HFFc6 (cell line): ENCODE results near the gene AHCYL1. TPM values are rescaled to one million over a fixed set of nuclear protein-coding genes. Genes with fewer than 3 reads are reported as not detected.
"Not testable (repeated sequence)": the region's sequence is repeated elsewhere in the genome, so short reads cannot be mapped to it uniquely, and the experiment has no call there.

Experiments used
- DNase-seq: peaks from one replicate; pipeline ENCODE4 v3.0.0-alpha.2; 2018
- H3K27ac Mint-ChIP-seq: 2 replicates; pipeline ENCODE4 v1.8.0; 2020; ENCODE audit warnings: mild to moderate bottlenecking, mixed read lengths
- H3K27me3 Mint-ChIP-seq: 2 replicates; pipeline ENCODE4 v1.8.0; 2021; ENCODE audit warnings: mild to moderate bottlenecking, moderate library complexity, mixed read lengths; ENCODE audit not compliant: insufficient read depth
- H3K36me3 Mint-ChIP-seq: 2 replicates; pipeline ENCODE4 v1.8.0; 2021; ENCODE audit warnings: low read depth, mixed read lengths
- H3K4me1 Mint-ChIP-seq: 2 replicates; pipeline ENCODE4 v1.8.0; 2020; ENCODE audit warnings: low read depth, mixed read lengths
- H3K4me3 Mint-ChIP-seq: 2 replicates; pipeline ENCODE4 v1.8.0; 2020; ENCODE audit warnings: mild to moderate bottlenecking, moderate library complexity, mixed read lengths
- H3K9me3 Mint-ChIP-seq: 2 replicates; pipeline ENCODE4 v1.8.0; 2020; ENCODE audit warnings: mild to moderate bottlenecking, mixed read lengths
- total RNA-seq, 6 experiments: library from RNA; stranded (reverse); fragmentation: NEBNext Ultra II Directional; extraction: Animal tissue kit (Norgen Biotek cat#: 25700); gene quantifications; 2 replicates in 1 of 6; 3 replicates in 5 of 6; pipeline ENCODE4 v1.2.3, GENCODE V29; 2021
- TF ChIP-seq, protein P1 (sequence below): fragments of 200-600 bp; sonication (generic); IDR thresholded peaks from 2 replicates; pipeline ENCODE4 v1.5.0; 2021; ENCODE audit warnings: antibody characterized with exemption, mild to moderate bottlenecking

AHCYL1 gene
- total RNA-seq, 6 experiments from 2014 or later, result 73.4 to 87.1 (median 74.7) TPM

DNA sequence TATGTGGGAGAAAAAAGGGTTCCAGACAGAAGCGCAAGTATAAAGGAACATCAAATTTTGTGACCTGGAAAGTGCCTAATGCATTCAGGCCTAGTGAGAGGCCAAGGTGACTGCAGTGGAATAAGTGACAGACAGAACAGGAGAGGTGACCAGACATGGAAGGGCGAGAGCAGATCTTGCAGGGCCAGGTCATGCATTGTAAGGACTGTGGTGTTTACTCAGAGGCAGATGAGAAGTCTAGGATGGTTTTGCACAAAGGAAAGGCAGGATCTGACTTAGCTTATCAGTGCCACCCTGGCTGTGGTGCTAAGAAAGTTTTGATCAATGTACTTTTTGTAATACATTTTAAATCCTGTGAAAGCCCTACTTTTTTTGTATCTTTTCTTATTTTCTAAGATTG lies 34.1 kb upstream of the AHCYL1 start:
- Mint-ChIP-seq H3K9me3 (no peaks in the 10 kb centered on the region), H3K36me3 (no peaks in the 10 kb centered on the region), H3K27ac (no peak overlapping the region), H3K4me3 (no peak overlapping the region), H3K27me3 (no peaks in the 10 kb centered on the region), H3K4me1 (peaks cover 10% of the 10 kb centered on the region)
- TF ChIP-seq, protein P1, sequence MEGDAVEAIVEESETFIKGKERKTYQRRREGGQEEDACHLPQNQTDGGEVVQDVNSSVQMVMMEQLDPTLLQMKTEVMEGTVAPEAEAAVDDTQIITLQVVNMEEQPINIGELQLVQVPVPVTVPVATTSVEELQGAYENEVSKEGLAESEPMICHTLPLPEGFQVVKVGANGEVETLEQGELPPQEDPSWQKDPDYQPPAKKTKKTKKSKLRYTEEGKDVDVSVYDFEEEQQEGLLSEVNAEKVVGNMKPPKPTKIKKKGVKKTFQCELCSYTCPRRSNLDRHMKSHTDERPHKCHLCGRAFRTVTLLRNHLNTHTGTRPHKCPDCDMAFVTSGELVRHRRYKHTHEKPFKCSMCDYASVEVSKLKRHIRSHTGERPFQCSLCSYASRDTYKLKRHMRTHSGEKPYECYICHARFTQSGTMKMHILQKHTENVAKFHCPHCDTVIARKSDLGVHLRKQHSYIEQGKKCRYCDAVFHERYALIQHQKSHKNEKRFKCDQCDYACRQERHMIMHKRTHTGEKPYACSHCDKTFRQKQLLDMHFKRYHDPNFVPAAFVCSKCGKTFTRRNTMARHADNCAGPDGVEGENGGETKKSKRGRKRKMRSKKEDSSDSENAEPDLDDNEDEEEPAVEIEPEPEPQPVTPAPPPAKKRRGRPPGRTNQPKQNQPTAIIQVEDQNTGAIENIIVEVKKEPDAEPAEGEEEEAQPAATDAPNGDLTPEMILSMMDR, result no peak
- no peak for DNase-seq

DNA sequence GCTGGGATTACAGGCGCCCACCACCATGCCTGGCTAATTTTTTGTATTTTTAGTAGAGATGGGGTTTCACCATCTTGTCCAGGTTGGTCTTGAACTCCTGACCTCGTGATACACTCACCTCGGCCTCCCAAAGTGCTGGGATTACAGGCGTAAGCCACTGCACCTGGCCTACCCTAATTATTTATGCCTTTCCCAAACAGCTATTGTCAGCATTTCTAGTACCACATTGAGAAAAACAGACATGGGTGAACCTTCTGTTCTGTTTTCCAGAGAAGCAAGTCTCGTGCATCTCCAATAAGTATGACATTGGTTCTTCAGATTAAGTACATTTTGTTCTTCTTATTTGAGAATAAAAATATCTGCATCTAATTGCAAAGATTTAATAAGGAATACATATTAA lies 33.1 kb upstream of the AHCYL1 start:
- not testable (repeated sequence) for H3K4me3 Mint-ChIP-seq, H3K27me3 Mint-ChIP-seq, DNase-seq, H3K27ac Mint-ChIP-seq, H3K9me3 Mint-ChIP-seq, H3K36me3 Mint-ChIP-seq
- peaks cover 10% of the 10 kb centered on the region for H3K4me1 Mint-ChIP-seq

DNA sequence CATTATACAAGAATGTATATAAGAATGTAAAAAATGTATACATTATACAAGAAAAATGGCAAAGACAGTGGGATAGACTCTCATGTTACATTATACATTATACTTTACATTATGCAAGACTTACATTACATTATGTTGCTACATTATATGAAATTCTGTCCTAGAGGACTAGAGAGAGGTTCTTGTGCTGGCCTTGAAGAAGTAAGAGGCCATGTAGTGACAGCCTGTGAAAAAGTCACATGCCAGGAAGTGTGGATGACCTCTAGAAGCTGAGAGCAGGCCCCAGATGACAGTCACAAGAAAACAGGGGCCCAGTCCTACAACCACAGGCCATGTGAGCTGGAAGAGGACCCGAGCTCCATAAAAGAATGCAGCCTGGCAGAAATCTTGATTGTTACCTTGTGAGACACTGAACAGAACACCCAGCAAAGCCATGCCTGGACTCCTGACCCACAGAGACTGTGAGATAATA lies 30.5 kb upstream of the AHCYL1 start:
- H3K9me3 Mint-ChIP-seq, result no peaks in the 10 kb centered on the region
- H3K4me3 Mint-ChIP-seq, result no peak overlapping the region
- H3K4me1 Mint-ChIP-seq, result peaks cover 22% of the 10 kb centered on the region
- no peaks in the 10 kb centered on the region for H3K27me3 Mint-ChIP-seq
- no peaks in the 10 kb centered on the region for H3K36me3 Mint-ChIP-seq
- DNase-seq, result no peak
- H3K27ac Mint-ChIP-seq, result no peak overlapping the region
- TF ChIP-seq, protein P1, result no peak

DNA sequence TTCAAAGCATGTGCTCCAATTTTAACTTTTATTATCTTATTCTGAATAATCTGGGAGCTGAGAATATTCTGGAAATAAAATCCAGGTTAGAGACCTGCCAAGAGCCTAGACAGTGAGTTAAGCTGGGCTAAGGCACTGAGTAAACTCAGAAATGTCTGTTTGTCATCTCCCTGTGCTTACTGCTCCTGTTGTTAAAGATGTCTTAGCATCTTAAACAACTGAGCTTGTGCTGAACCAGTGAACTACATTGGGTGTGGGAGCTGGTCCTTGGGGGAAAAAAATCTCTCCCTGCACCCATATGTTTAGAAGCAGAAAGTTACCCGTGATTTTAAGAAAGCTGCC lies 25.0 kb upstream of the AHCYL1 start:
- Mint-ChIP-seq H3K9me3 (no peaks in the 10 kb centered on the region), H3K4me1 (peaks cover 47% of the 10 kb centered on the region), H3K27ac (peak overlapping the region; percentile 92), H3K4me3 (peak overlapping the region; percentile 50), H3K36me3 (no peaks in the 10 kb centered on the region), H3K27me3 (no peaks in the 10 kb centered on the region)
- DNase-seq, result no peak
- TF ChIP-seq, protein P1, result no peak

DNA sequence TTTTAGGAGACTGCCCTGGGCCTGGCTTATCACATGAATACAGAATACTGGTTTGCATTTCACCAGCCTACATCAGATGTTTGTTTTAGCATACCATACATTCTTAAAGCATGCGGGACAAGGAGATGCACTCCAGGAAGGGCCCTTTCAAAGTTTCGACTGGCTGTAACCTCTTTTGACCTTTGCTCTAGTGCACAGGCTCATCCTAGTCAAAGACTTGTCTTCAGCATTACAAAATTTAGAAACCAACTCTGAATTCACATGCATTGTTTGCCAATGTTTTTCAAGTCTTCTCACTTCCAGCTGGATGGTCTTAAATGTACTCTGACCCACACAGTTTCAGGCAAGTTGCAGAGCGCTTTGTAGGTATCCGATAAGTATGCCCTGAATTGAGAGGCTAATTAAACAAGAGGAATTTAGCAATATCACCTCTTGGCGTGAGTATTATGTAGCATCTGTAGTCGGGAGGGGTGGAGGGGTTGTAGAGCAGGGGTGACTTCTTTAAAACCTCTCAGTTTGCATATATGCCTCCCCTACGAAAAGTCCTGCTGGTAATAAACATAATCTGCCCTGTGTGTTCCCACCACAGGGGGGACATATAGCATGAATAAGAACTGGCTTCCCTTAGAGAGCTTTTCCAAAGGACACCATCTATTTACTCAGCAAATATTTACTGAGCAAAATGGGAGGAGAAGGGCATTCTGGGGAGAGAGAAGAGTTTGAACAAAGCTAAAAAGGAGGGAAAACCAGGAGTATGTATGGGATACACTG lies 24.4 kb upstream of the AHCYL1 start:
- Mint-ChIP-seq H3K27me3 (no peaks in the 10 kb centered on the region), H3K9me3 (no peaks in the 10 kb centered on the region), H3K4me1 (peaks cover 47% of the 10 kb centered on the region), H3K4me3 (peak overlapping the region; percentile 50), H3K36me3 (peaks cover 3% of the 10 kb centered on the region), H3K27ac (peak overlapping the region; percentile 92)
- peak; percentile 69 for DNase-seq
- TF ChIP-seq, protein P1, result peak; percentile 35; the same call in 1 of the 2 replicates

DNA sequence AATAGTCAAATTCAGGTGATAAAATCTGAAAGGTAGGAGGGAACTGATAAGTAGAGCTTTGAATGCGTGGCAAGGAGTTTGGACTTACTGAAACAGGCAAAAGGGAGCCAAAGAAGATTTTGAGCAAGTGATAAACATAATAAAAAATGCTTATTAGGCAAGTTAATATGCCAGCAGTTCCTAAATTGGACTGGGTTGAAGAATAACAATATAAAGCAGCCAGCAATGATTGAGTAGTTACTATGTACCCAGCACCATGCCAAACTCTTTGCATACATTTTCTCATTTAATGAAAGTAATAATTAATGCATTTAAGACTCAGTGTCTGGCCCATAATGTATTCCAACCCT lies 23.8 kb upstream of the AHCYL1 start:
- H3K27me3 Mint-ChIP-seq, result no peaks in the 10 kb centered on the region
- peak overlapping the region; percentile 2; the same call in 1 of the 2 replicates for H3K27ac Mint-ChIP-seq
- TF ChIP-seq, protein P1, result no peak
- H3K36me3 Mint-ChIP-seq, result peaks cover 9% of the 10 kb centered on the region
- H3K4me3 Mint-ChIP-seq, result no peak overlapping the region
- no peaks in the 10 kb centered on the region for H3K9me3 Mint-ChIP-seq
- peaks cover 47% of the 10 kb centered on the region for H3K4me1 Mint-ChIP-seq
- no peak for DNase-seq
